NCI-H2107 treated with DMSO at 0.1 percent for 48 hours (cell line): ENCODE measurements around the gene COG5.
A peak's percentile ranks its signal among the peaks of the same experiment; 100 is the strongest.

Experiments used
- DNase-seq: peaks from one replicate; lab custom pipeline; 2025; ENCODE audit not compliant: unreplicated experiment; lab: John Stamatoyannopoulos, UW

Gene COG5

DNA sequence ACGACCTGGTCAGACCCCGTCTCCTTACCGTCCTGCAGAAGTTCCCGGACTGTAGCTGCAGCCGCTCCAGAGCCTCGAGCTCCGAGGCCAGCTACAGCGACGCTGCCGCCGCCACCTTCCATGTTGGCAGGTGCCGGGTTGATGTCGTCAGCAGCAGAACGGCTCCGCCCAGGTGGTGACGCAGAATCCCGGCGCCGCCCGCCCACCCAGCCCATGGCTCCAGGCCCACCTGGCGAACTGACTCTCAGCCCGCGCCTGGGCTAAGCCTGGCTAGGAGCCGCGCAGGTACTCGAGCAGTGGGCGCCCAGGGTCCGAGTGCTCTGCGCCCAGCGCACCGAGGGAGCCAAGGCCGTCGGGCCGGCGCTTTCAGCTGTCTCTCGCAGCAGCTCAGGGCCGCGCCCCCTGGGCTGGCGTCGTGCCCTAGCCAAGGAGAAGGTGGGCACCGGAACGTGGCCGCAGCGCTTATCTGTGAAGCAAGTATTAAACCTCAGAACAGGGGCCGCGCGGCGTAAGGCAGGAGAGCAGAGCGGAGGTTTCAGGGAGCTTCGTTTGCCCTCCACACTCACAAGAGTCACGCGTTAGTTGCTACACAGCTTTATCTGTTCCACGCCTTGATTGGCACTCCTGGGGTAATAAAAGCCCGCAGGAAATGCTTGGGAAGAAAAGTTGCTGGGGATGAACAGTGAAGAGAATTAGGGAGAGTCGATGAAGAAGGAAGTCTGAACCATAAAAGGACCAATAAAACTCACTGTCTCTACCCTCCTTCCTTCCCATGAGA, at the start of gene COG5, which contains the start of gene DUS4L:
TSS of gene COG5 (minus strand) at position 146 of the 778 bp plus-strand sequence. CDS start at position 122, 24 bp downstream.
TSS of gene DUS4L (plus strand) at position 197 of the 778 bp plus-strand sequence. CDS start 3,100 bp downstream, outside the sequence.
- peak; percentile 63 for DNase-seq

DNA sequence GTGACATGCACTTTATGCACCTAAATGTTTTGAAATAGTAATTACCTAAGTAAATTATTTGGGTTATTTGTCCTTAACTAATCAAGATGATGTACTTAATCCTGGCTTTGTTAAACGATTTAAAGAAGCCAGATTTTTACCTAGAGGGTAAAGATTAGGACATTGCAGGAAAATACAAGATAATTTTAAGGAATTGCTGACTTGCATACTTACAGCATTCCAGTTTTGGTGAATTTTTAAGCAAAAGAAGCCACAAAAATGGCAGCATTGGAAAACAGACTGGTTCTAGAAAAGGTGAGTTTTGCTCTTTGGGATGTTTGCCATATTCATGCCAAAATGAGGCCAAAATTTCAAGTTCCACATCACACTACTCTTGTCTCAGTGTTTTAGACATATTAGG, 49.7 kb upstream of the COG5 start:
- DNase-seq: no peak

DNA sequence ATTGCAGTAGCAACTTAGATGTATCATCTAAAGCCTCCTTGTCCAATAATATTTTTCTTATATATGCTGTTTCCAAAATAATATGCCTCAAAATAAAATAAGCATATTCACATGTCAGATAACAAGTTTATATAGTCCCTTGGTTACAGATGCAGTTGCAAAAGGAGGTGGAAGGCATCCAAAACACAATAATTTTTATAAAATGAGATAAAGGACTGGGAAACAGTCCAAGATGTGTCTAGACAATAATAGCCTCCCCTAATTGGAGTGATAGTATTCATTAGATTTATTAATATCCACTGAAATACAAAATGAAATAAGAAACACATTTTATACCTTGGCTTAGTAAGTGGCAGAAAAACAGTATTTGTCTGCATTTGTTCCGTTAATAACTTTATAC, 46.6 kb upstream of the COG5 start:
- no peak for DNase-seq

GRCh38 chr7:107609811-107610261, 46.1 kb upstream of the COG5 start:
- no peak for DNase-seq

DNA sequence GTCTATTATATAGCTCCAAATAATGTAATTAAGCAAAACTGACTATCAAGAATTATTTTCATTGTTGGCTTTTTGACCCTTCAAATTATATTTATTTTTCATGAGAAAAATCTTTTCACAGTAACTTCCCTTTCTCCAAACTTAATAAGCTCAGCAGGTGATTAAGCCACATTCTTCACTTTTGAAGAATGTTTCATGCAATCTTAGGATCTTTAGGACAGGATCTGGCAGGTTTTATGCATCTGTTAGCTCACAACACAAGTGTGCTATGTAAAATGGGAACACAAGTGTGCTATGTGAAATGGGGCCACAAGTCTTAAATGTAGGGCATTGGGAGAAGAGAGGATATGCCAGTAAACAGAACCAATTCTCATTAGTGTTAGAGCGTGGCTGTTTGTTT, 42.6 kb upstream of the COG5 start:
- DNase-seq: no peak

- no peak for DNase-seq
Observed at GRCh38 chr7:107605218-107605815, 41.6 kb upstream of the COG5 start.

- no peak for DNase-seq
Observed at GRCh38 chr7:107600816-107601215, 37.1 kb upstream of the COG5 start.

- DNase-seq: no peak
Observed at GRCh38 chr7:107599262-107599661, 35.5 kb upstream of the COG5 start.

- DNase-seq: no peak
Observed at GRCh38 chr7:107597953-107598352, 34.2 kb upstream of the COG5 start.

DNA sequence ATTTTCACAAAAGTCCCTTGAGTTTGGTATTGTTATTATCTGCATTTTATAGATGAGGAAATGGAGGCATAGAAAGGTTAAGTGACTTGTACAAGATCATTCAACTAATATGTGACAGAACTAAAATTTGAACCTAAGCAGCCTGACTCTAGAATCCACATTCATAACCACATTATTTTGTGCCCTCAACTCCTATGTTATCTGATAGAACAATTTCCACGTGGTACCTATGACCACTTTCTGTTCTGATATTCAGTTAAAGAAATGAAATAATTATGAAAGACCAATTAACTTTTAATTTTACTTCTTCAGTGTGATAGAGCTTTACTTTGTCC, 33.8 kb upstream of the COG5 start:
- no peak for DNase-seq

GRCh38 chr7:107596881-107597581, 33.3 kb upstream of the COG5 start:
- no peak for DNase-seq

DNA sequence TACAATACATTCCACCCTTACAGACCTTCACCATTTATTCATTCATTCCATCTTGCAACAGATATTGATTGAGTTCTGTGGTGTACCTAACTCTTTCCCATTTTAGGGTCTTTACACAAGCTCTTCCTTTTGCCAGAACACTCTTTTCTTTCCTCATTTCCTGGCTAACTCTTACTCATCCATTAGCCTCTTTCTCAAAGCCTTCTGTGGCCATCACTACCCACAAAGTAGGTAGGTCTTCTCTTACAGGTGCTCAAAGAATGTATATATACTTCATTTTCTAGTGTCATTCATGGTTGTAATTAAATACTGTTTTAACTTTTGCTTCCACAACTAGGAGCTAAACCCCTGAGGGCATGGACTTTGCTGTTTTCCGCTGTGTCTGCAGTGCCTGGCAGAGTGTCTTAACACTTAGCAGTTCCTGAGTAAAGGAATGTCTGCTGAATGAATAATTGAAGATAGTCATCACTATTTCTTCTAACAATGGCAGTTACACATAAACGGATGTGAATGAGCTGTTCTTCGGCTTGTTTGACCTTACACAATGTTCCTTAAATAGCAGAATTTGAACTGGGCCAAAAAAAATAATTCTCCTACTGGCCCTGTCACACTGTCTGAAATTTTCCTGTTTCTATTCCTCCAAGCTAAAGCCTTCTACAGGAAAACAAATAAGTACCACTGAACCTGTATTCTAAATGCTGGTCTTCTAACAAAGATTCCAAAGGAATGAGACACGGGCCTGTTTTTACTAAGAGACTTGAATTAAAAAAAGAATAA, 31.4 kb upstream of the COG5 start:
- no peak for DNase-seq

GRCh38 chr7:107593025-107593410, 29.3 kb upstream of the COG5 start:
- no peak for DNase-seq

GRCh38 chr7:107592361-107593024, 28.8 kb upstream of the COG5 start:
- DNase-seq: no peak

- no peak for DNase-seq
Observed at GRCh38 chr7:107591421-107591820, 27.7 kb upstream of the COG5 start.

GRCh38 chr7:107588529-107589130, 24.9 kb upstream of the COG5 start:
- no peak for DNase-seq

GRCh38 chr7:107584716-107585115, 21.0 kb upstream of the COG5 start:
- DNase-seq: no peak

DNA sequence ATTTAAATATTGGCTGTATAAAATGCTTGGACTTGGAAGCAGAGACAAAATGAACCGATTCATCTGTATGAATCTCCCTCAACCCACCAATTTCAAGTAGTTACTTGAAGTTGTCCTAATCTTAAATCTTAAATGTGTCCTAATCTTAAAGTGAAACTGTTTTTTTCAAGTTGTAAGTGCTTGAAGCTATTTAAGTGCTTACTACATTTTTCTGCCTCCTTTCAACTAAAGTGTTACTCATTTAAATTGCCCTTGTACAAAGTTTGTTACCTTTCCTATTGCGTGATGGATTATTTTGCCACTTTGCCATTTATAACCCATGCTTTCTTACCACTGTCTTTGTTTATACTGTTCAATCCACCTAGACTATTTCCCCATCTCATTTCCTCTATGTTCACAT, 19.2 kb upstream of the COG5 start:
- DNase-seq: no peak

GRCh38 chr7:107581387-107582013, 17.8 kb upstream of the COG5 start:
- no peak for DNase-seq
